CD14-positive monocyte (primary cell): ENCODE measurements around the gene TDRD7. TPM values are rescaled to one million over a fixed set of nuclear protein-coding genes. Genes with fewer than 3 reads are reported as not detected.

Source experiments
- DNase-seq, 3 donors: peaks; one replicate each; pipeline ENCODE4 v3.0.0-alpha.2; 2011 to 2022
- H2AFZ ChIP-seq: 2 replicates; pipeline ENCODE4 v1.6.0; 2012; ENCODE audit warnings: mild to moderate bottlenecking, low read depth, low read length, inconsistent platforms; ENCODE audit not compliant: insufficient read depth, poor library complexity, severe bottlenecking
- H3K27ac ChIP-seq, 2 donors: 1 replicate in 1 of 2; 2 replicates in 1 of 2; pipeline ENCODE4 v1.5.1; 2012 to 2013; ENCODE audit warnings: low read length in 2 of 2, control low read depth in 1 of 2, inconsistent platforms in 1 of 2, low read depth in 1 of 2, mild to moderate bottlenecking in 1 of 2
- H3K27me3 ChIP-seq, 2 donors: one replicate each; pipeline versions ENCODE4 v1.6.0 to v1.6.1; 2011 to 2013; ENCODE audit warnings: low read length in 2 of 2; ENCODE audit not compliant: control insufficient read depth in 2 of 2, insufficient read depth in 2 of 2
- H3K36me3 ChIP-seq, 2 donors: replicated peaks in 1 of 2; 1 replicate in 1 of 2; 2 replicates in 1 of 2; pipeline versions ENCODE4 v1.5.1 to v1.6.1; 2012 to 2013; ENCODE audit warnings: low read length in 2 of 2, control low read depth in 1 of 2, inconsistent platforms in 1 of 2, mild to moderate bottlenecking in 1 of 2; ENCODE audit not compliant: insufficient read depth in 2 of 2, control insufficient read depth in 1 of 2
- H3K4me1 ChIP-seq, 2 donors: 1 replicate in 1 of 2; 2 replicates in 1 of 2; pipeline versions ENCODE4 v1.5.1 to v1.6.1; 2012 to 2013; ENCODE audit warnings: low read length in 2 of 2, control low read depth in 1 of 2, inconsistent platforms in 1 of 2, mild to moderate bottlenecking in 1 of 2, moderate library complexity in 1 of 2; ENCODE audit not compliant: insufficient read depth in 2 of 2, control insufficient read depth in 1 of 2
- H3K4me2 ChIP-seq: replicated peaks from 2 replicates; pipeline ENCODE3; 2012; ENCODE audit warnings: low read length, moderate library complexity, mild to moderate bottlenecking; ENCODE audit not compliant: poor library complexity, severe bottlenecking; ENCODE audit errors: extremely low read depth
- H3K4me3 ChIP-seq, 3 experiments: fragments of 200-600 bp in 1 of 3; sonication (generic) in 1 of 3; replicated peaks in 1 of 3; 1 replicate in 2 of 3; 2 replicates in 1 of 3; pipeline ENCODE4 v1.5.1; 2011 to 2013; ENCODE audit warnings: low read length in 3 of 3, mild to moderate bottlenecking in 3 of 3, control low read depth in 2 of 3, low read depth in 2 of 3, inconsistent platforms in 1 of 3, moderate library complexity in 1 of 3
- H3K79me2 ChIP-seq: 2 replicates; pipeline ENCODE4 v1.6.0; 2012; ENCODE audit warnings: mild to moderate bottlenecking, control low read depth, inconsistent platforms, low read length, moderate library complexity; ENCODE audit not compliant: insufficient read depth
- H3K9ac ChIP-seq: 2 replicates; pipeline ENCODE4 v1.6.0; 2017; ENCODE audit warnings: low read length, mild to moderate bottlenecking; ENCODE audit not compliant: insufficient read depth, poor library complexity, severe bottlenecking
- H3K9me3 ChIP-seq, 2 donors: replicated peaks in 1 of 2; 1 replicate in 1 of 2; 2 replicates in 1 of 2; pipeline versions ENCODE4 v1.5.1 to v1.6.1; 2012 to 2013; ENCODE audit warnings: low read length in 2 of 2, control low read depth in 1 of 2; ENCODE audit not compliant: control insufficient read depth in 1 of 2, insufficient read depth in 1 of 2
- H4K20me1 ChIP-seq: 2 replicates; pipeline ENCODE4 v1.6.0; 2012; ENCODE audit warnings: mild to moderate bottlenecking, low read length, control low read depth, moderate library complexity; ENCODE audit not compliant: insufficient read depth
- H3K27ac Mint-ChIP-seq, 7 donors: one replicate each; pipeline ENCODE4 v1.8.0; 2020; ENCODE audit warnings: mild to moderate bottlenecking in 7 of 7, mixed read lengths in 7 of 7, moderate library complexity in 6 of 7, inconsistent platforms in 2 of 7
- H3K27me3 Mint-ChIP-seq, 3 donors: one replicate each; pipeline ENCODE4 v1.8.0; 2021 to 2022; ENCODE audit warnings: low read depth in 3 of 3, mild to moderate bottlenecking in 3 of 3, mixed read lengths in 3 of 3, moderate library complexity in 3 of 3, inconsistent platforms in 1 of 3
- H3K36me3 Mint-ChIP-seq, 2 donors: one replicate each; pipeline ENCODE4 v1.8.0; 2020; ENCODE audit warnings: mixed read lengths in 2 of 2, inconsistent platforms in 1 of 2, mild to moderate bottlenecking in 1 of 2
- H3K4me1 Mint-ChIP-seq: one replicate; pipeline ENCODE4 v1.8.0; 2020; ENCODE audit warnings: mild to moderate bottlenecking, mixed read lengths
- H3K4me3 Mint-ChIP-seq, 2 donors: one replicate each; pipeline ENCODE4 v1.8.0; 2020; ENCODE audit warnings: mild to moderate bottlenecking in 2 of 2, mixed read lengths in 2 of 2, moderate library complexity in 1 of 2
- H3K9me3 Mint-ChIP-seq, 7 donors: one replicate each; pipeline ENCODE4 v1.8.0; 2020 to 2022; ENCODE audit warnings: mixed read lengths in 7 of 7, mild to moderate bottlenecking in 6 of 7, moderate library complexity in 6 of 7, inconsistent platforms in 2 of 7
- CTCF ChIP-seq: fragments of 200-600 bp; IDR thresholded peaks from one replicate; pipeline ENCODE4 v1.8.0; 2022; ENCODE audit warnings: antibody characterized with exemption, mild to moderate bottlenecking
- WGBS: methylation state at CpG from one replicate; pipeline ENCODE4 v1.1.5; 2013; ENCODE audit warnings: missing lambda C conversion rate; ENCODE audit not compliant: insufficient coverage; 5-methylcytosine and 5-hydroxymethylcytosine counted together
- intact Hi-C, 2 donors: fragments of 100-400 bp; cut with micrococcal nuclease; formaldehyde crosslinking; loops; one replicate each; pipeline versions ENCODE4 v1.15.0 to v1.15.1; 2023
- polyA plus RNA-seq, 3 donors: library from polyadenylated mRNA; depleted of rRNA in 1 of 3; unstranded in 2 of 3; stranded (reverse) in 1 of 3; fragments of 300-500 nt in 2 of 3; fragments of >200 nt in 1 of 3; fragmentation: Illumina TruSeq in 2 of 3; gene quantifications; 1 replicate in 2 of 3; 2 replicates in 1 of 3; pipeline ENCODE4 v1.2.3, GENCODE V29; 2012 to 2021

Gene TDRD7
- polyA plus RNA-seq, 3 donors, result 8.1 to 12.0 (median 11.1) TPM

GRCh38 chr9:97412626-97413385, 910 bp downstream of the TDRD7 start:
- H3K27me3 ChIP-seq, result no peaks in the 10 kb centered on the region
- peaks cover 58% of the 10 kb centered on the region for H3K79me2 ChIP-seq
- WGBS, result 0% methylated on average over 10 of the region's 16 CpGs
- peak overlapping the region; percentile 83 to 85 for H3K27ac ChIP-seq
- DNase-seq, result peak; percentile 36 to 57 (median 41)
- H3K4me3 Mint-ChIP-seq, result peak overlapping the region; percentile 88 to 90
- H3K4me2 ChIP-seq, result peak overlapping the region; percentile 82
- peaks cover 0 to under 1% (median 0%) of the 10 kb centered on the region in 3 donors for H3K27me3 Mint-ChIP-seq
- no peaks in the 10 kb centered on the region for H3K9me3 ChIP-seq
- intact Hi-C loops, result loop anchor here in 1 of 2 donors (5.0 kb wide), 1 partner anchor 561 kb away; the partner anchor contains the start of gene ZNF782
- peak overlapping the region; percentile 25 to 94 (median 85) for H3K27ac Mint-ChIP-seq
- H3K36me3 Mint-ChIP-seq, result peaks cover 1 to 3% of the 10 kb centered on the region in 2 donors
- peak overlapping the region; percentile 84 for H2AFZ ChIP-seq
- no peak for TF ChIP-seq CTCF
- H4K20me1 ChIP-seq, result peaks cover 46% of the 10 kb centered on the region
- H3K9me3 Mint-ChIP-seq, result no peaks in the 10 kb centered on the region
- H3K9ac ChIP-seq, result peak overlapping the region; percentile 91
- H3K4me1 ChIP-seq, result peaks cover 35 to 41% of the 10 kb centered on the region in 2 donors
- peak overlapping the region; percentile 83 to 94 (median 87) for H3K4me3 ChIP-seq
- H3K36me3 ChIP-seq, result no peaks in the 10 kb centered on the region
- peaks cover 53% of the 10 kb centered on the region for H3K4me1 Mint-ChIP-seq

DNA sequence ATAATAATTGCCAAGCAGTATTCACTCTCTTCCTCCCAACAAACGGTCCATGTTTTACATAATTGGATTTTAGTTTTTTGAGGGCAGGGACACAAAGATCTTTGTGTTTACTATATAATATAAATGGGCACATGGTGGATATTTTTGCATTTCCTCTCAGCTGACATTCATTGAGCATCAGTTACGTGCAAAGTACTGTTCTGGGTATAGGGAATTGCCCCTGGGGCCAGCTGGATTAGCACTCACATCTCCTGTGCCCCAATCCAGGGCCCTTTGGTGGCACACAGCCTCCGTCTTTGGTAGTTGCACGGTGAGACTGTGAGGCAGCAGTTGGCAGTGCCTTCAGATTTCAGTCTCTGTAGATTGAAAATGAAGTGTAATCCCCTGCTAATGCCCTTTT, 1.6 kb downstream of the TDRD7 start:
- no peaks in the 10 kb centered on the region for H3K27me3 ChIP-seq
- peaks cover 42 to 47% of the 10 kb centered on the region in 2 donors for H3K4me1 ChIP-seq
- intact Hi-C loops, result loop anchor here in 1 of 2 donors (5.0 kb wide), 1 partner anchor 561 kb away; the partner anchor contains the start of gene ZNF782
- peak overlapping the region in 1 of 3 experiments; percentile 87 for H3K4me3 ChIP-seq
- no peak overlapping the region for H3K9ac ChIP-seq
- H2AFZ ChIP-seq, result no peak overlapping the region
- Mint-ChIP-seq H3K4me3 (peak overlapping the region in 1 of 2 donors; percentile 90), H3K9me3 (no peaks in the 10 kb centered on the region), H3K27ac (peak overlapping the region in 5 of 7 donors; percentile 4 to 85 (median 76)), H3K27me3 (no peaks in the 10 kb centered on the region), H3K36me3 (peaks cover 1 to 3% of the 10 kb centered on the region in 2 donors), H3K4me1 (peaks cover 60% of the 10 kb centered on the region)
- no peak for DNase-seq
- peak overlapping the region in 1 of 2 donors; percentile 83 for H3K27ac ChIP-seq
- H3K79me2 ChIP-seq, result peaks cover 65% of the 10 kb centered on the region
- no peak for TF ChIP-seq CTCF
- H3K4me2 ChIP-seq, result peak overlapping the region; percentile 82
- 45% methylated on average over 2 of the region's 4 CpGs for WGBS
- H3K9me3 ChIP-seq, result no peaks in the 10 kb centered on the region
- no peaks in the 10 kb centered on the region for H3K36me3 ChIP-seq
- peaks cover 52% of the 10 kb centered on the region for H4K20me1 ChIP-seq
